BLaER1 treated with 17β-estradiol and CSF1 and Interleukin-3, amounts not matched to agents 10 nM and 100 nM (cell line): ENCODE measurements around the gene ATG2B.
A peak's percentile ranks its signal among the peaks of the same experiment; 100 is the strongest.

Source experiments
- H3K27ac ChIP-seq, 11 experiments: shearing (Covaris generic); formaldehyde crosslinking; 2 replicates each; pipeline ENCODE4 v1.8.1; 2022
- H3K27me3 ChIP-seq, 11 experiments: shearing (Covaris generic); formaldehyde crosslinking; 2 replicates each; pipeline ENCODE4 v1.8.1; 2022
- H3K36me3 ChIP-seq, 11 experiments: shearing (Covaris generic); formaldehyde crosslinking; 2 replicates each; pipeline ENCODE4 v1.8.1; 2022
- H3K4me1 ChIP-seq, 10 experiments: shearing (Covaris generic); formaldehyde crosslinking; 2 replicates each; pipeline ENCODE4 v1.8.1; 2022
- H3K4me2 ChIP-seq, 11 experiments: shearing (Covaris generic); formaldehyde crosslinking; 2 replicates each; pipeline ENCODE4 v1.8.1; 2022
- H3K4me3 ChIP-seq, 10 experiments: shearing (Covaris generic); formaldehyde crosslinking; 2 replicates each; pipeline ENCODE4 v1.8.1; 2022
- H3K9ac ChIP-seq, 11 experiments: shearing (Covaris generic); formaldehyde crosslinking; 2 replicates each; pipeline ENCODE4 v1.8.1; 2022
- H3K9me3 ChIP-seq, 11 experiments: shearing (Covaris generic); formaldehyde crosslinking; replicated peaks in 1 of 11; 2 replicates each; pipeline ENCODE4 v1.8.1; 2022
- H4K20me1 ChIP-seq, 11 experiments: shearing (Covaris generic); formaldehyde crosslinking; 2 replicates each; pipeline ENCODE4 v1.8.1; 2022
- Cebpa-rat ChIP-seq, 11 experiments: shearing (Covaris generic); IDR thresholded peaks; 2 replicates each; pipeline ENCODE4 v1.8.1; 2022

Gene ATG2B

GRCh38 chr14:96307434-96307833 lies 55.7 kb downstream of the ATG2B start:
- Histone ChIP-seq H3K27me3 (no peaks in the 10 kb centered on the region), H4K20me1 (no peaks in the 10 kb centered on the region), H3K4me2 (no peak overlapping the region), H3K9me3 (no peaks in the 10 kb centered on the region), H3K36me3 (peaks cover 73 to 96% (median 83%) of the 10 kb centered on the region in 11 experiments), H3K4me3 (no peak overlapping the region), H3K9ac (no peak overlapping the region), H3K4me1 (peaks cover 0 to 8% (median 2%) of the 10 kb centered on the region in 10 experiments; a peak in 7 of 20 replicates), H3K27ac (no peak overlapping the region)
- TF ChIP-seq Cebpa-rat (IDR thresholded peaks at IDR 0.05) = no peak

DNA sequence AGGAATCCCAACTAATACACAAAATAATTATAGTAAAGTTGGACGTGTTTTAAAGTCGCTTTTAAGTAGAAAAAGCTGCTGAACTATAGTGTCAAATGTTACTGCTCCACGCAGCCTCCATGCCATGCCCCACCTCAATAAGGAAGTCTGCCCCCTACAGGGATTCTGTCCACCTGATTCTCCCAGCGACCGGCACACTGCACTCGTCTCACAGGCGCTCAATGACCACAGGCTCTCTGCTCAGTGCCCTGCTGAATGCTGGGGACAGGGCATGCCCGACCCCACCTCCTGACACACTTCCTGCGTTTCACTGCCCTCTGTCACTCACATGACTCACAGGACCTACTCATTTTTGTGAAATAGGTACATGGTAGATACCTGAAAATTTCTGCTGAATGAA lies 58.2 kb downstream of the ATG2B start:
- no peak overlapping the region for H3K4me3 ChIP-seq
- no peak for TF ChIP-seq Cebpa-rat (IDR thresholded peaks at IDR 0.05)
- H3K9ac ChIP-seq = no peak overlapping the region
- H3K4me1 ChIP-seq = peaks cover 0 to 8% (median 2%) of the 10 kb centered on the region in 10 experiments; a peak in 7 of 20 replicates
- peaks cover 62 to 94% (median 84%) of the 10 kb centered on the region in 11 experiments for H3K36me3 ChIP-seq
- no peak overlapping the region for H3K4me2 ChIP-seq
- H3K27me3 ChIP-seq = no peaks in the 10 kb centered on the region
- no peak overlapping the region for H3K27ac ChIP-seq
- no peaks in the 10 kb centered on the region for H3K9me3 ChIP-seq
- no peaks in the 10 kb centered on the region for H4K20me1 ChIP-seq

- no peaks in the 10 kb centered on the region for H3K27me3 ChIP-seq
- H4K20me1 ChIP-seq = no peaks in the 10 kb centered on the region
- peaks cover 59 to 94% (median 84%) of the 10 kb centered on the region in 11 experiments for H3K36me3 ChIP-seq
- no peak overlapping the region for H3K27ac ChIP-seq
- no peak overlapping the region for H3K4me3 ChIP-seq
- no peaks in the 10 kb centered on the region for H3K9me3 ChIP-seq
- TF ChIP-seq Cebpa-rat (IDR thresholded peaks at IDR 0.05) = no peak
- H3K9ac ChIP-seq = no peak overlapping the region
- H3K4me1 ChIP-seq = peaks cover 0 to 8% (median 2%) of the 10 kb centered on the region in 10 experiments; a peak in 7 of 20 replicates
- peak overlapping the region in 2 of 11 experiments; percentile 5 to 17; a peak in 1 of 22 replicates for H3K4me2 ChIP-seq
Observed at GRCh38 chr14:96303981-96304380, 59.2 kb downstream of the ATG2B start.

- TF ChIP-seq Cebpa-rat (IDR thresholded peaks at IDR 0.05) = no peak
- peaks cover 0 to 7% (median 2%) of the 10 kb centered on the region in 10 experiments; a peak in 7 of 20 replicates for H3K4me1 ChIP-seq
- no peaks in the 10 kb centered on the region for H3K27me3 ChIP-seq
- no peak overlapping the region for H3K9ac ChIP-seq
- H3K4me3 ChIP-seq = no peak overlapping the region
- H3K4me2 ChIP-seq = no peak overlapping the region
- H3K36me3 ChIP-seq = peaks cover 35 to 73% (median 54%) of the 10 kb centered on the region in 11 experiments
- H4K20me1 ChIP-seq = no peaks in the 10 kb centered on the region; a peak in 1 of 22 replicates
- no peaks in the 10 kb centered on the region for H3K9me3 ChIP-seq
- no peak overlapping the region for H3K27ac ChIP-seq
Observed at GRCh38 chr14:96299441-96299840, 63.7 kb downstream of the ATG2B start.

- no peak overlapping the region for H3K27ac ChIP-seq
- peaks cover 31 to 72% (median 47%) of the 10 kb centered on the region in 11 experiments; a peak in 21 of 22 replicates for H3K36me3 ChIP-seq
- H3K4me2 ChIP-seq = no peak overlapping the region
- H3K4me3 ChIP-seq = no peak overlapping the region
- H4K20me1 ChIP-seq = no peaks in the 10 kb centered on the region; a peak in 1 of 22 replicates
- no peak overlapping the region for H3K9ac ChIP-seq
- no peaks in the 10 kb centered on the region for H3K27me3 ChIP-seq
- no peaks in the 10 kb centered on the region for H3K9me3 ChIP-seq
- no peak for TF ChIP-seq Cebpa-rat (IDR thresholded peaks at IDR 0.05)
- H3K4me1 ChIP-seq = no peaks in the 10 kb centered on the region
Observed at GRCh38 chr14:96297997-96298515, 65.1 kb downstream of the ATG2B start.

DNA sequence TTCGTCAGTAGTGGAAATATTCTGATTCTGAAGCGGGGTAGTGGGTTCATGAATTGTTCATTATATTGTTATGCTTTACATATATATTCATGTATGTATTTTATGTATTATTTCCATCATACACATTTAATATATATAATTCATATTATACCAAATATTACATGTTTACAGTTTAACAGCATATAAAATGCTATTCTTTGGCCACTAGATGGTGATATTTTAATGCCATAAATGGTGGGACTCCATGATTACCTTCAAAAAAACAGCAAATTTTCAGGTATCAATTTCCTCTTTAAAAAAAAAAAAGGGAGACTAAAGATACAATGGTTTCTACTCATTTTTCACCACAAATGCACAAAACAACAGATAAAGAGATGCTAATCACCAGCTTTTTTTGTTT lies 66.1 kb downstream of the ATG2B start:
- Histone ChIP-seq H3K27ac (no peak overlapping the region), H3K9ac (no peak overlapping the region), H3K4me2 (no peak overlapping the region), H3K9me3 (no peaks in the 10 kb centered on the region), H3K27me3 (no peaks in the 10 kb centered on the region), H3K4me3 (no peak overlapping the region), H3K36me3 (peaks cover 24 to 64% (median 39%) of the 10 kb centered on the region in 11 experiments; a peak in 21 of 22 replicates), H4K20me1 (no peaks in the 10 kb centered on the region; a peak in 1 of 22 replicates), H3K4me1 (no peaks in the 10 kb centered on the region)
- TF ChIP-seq Cebpa-rat (IDR thresholded peaks at IDR 0.05) = no peak

DNA sequence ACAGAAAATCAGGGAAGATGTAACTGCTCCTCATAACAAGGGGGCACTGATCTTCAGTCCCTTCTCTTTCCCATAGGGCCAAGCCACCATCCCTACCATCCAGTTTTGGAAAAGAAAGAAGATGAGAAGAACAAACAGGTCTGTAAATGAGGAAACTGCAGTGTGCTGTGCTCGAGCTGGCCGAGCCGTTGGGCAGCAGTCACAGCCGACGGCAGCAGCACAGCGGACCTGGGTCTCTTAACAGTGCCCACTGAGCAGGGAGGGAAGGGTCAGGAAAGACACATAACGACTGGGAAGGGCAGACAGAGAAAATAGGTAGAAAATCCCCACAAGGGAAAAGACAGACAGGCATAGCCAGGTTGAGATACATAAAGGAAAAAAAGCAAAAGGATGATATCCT lies 68.9 kb downstream of the ATG2B start:
- Histone ChIP-seq H3K4me3 (no peak overlapping the region), H3K27ac (no peak overlapping the region), H3K9me3 (no peaks in the 10 kb centered on the region), H3K9ac (no peak overlapping the region), H3K4me2 (no peak overlapping the region), H3K27me3 (no peaks in the 10 kb centered on the region), H3K36me3 (peaks cover 31 to 65% (median 42%) of the 10 kb centered on the region in 11 experiments), H3K4me1 (no peaks in the 10 kb centered on the region), H4K20me1 (no peaks in the 10 kb centered on the region; a peak in 1 of 22 replicates)
- TF ChIP-seq Cebpa-rat (IDR thresholded peaks at IDR 0.05) = no peak

DNA sequence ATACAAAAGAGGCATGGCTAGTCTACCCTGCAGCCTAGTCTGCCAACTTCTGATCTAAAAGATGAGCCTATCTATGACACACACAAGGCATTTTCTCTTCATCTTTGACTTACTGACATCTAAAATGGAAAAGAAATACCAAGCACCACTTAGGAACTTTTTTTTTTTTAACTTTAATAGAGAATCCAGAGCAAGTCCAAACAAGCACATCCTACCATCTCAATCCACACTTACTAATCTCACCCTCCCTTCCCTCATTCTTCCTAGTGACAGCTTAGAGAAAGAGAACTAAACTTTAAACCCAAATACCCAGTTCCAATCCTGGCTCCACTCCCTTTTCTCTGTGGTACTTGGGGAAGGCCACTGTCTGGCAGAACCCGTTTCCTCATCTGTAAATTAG lies 75.3 kb downstream of the ATG2B start:
- H3K27me3 ChIP-seq = no peaks in the 10 kb centered on the region
- TF ChIP-seq Cebpa-rat (IDR thresholded peaks at IDR 0.05) = no peak
- no peak overlapping the region for H3K4me3 ChIP-seq
- no peaks in the 10 kb centered on the region for H3K4me1 ChIP-seq
- H3K9me3 ChIP-seq = no peaks in the 10 kb centered on the region
- peaks cover 50 to 94% (median 63%) of the 10 kb centered on the region in 11 experiments for H3K36me3 ChIP-seq
- H3K27ac ChIP-seq = no peak overlapping the region
- H3K9ac ChIP-seq = no peak overlapping the region
- H4K20me1 ChIP-seq = no peaks in the 10 kb centered on the region
- no peak overlapping the region for H3K4me2 ChIP-seq

- TF ChIP-seq Cebpa-rat (IDR thresholded peaks at IDR 0.05) = no peak
- no peak overlapping the region for H3K9ac ChIP-seq
Observed at GRCh38 chr14:96286251-96286650, 76.9 kb downstream of the ATG2B start.

GRCh38 chr14:96285667-96286066 lies 77.5 kb downstream of the ATG2B start:
- no peaks in the 10 kb centered on the region for H3K9me3 ChIP-seq
- no peaks in the 10 kb centered on the region for H3K4me1 ChIP-seq
- H3K27ac ChIP-seq = no peak overlapping the region
- H4K20me1 ChIP-seq = no peaks in the 10 kb centered on the region
- H3K4me2 ChIP-seq = no peak overlapping the region
- H3K9ac ChIP-seq = no peak overlapping the region
- H3K27me3 ChIP-seq = no peaks in the 10 kb centered on the region
- TF ChIP-seq Cebpa-rat (IDR thresholded peaks at IDR 0.05) = no peak
- peaks cover 51 to 83% (median 60%) of the 10 kb centered on the region in 11 experiments for H3K36me3 ChIP-seq
- no peak overlapping the region for H3K4me3 ChIP-seq

More at GRCh38 chr14:96286251-96286650, 76.9 kb downstream of the ATG2B start:
- Histone ChIP-seq H3K27me3 (no peaks in the 10 kb centered on the region), H3K4me1 (no peaks in the 10 kb centered on the region), H3K27ac (no peak overlapping the region), H3K9me3 (no peaks in the 10 kb centered on the region), H3K4me3 (no peak overlapping the region), H3K36me3 (peaks cover 52 to 89% (median 64%) of the 10 kb centered on the region in 11 experiments), H4K20me1 (no peaks in the 10 kb centered on the region), H3K4me2 (no peak overlapping the region)
